GM19238 (cell line): ENCODE data around the gene HTRA2.

Experiments
- DNase-seq: peaks from one replicate; pipeline ENCODE4 v3.0.0; 2011; ENCODE audit warnings: low spot score; ENCODE audit not compliant: insufficient read length

Gene HTRA2

GRCh38 chr2:74499940-74500577 lies 29.7 kb upstream of the HTRA2 start:
- no peak for DNase-seq

GRCh38 chr2:74500578-74500946 lies 29.2 kb upstream of the HTRA2 start:
- DNase-seq: no peak

GRCh38 chr2:74501335-74502071 lies 28.2 kb upstream of the HTRA2 start:
- DNase-seq: no peak

DNA sequence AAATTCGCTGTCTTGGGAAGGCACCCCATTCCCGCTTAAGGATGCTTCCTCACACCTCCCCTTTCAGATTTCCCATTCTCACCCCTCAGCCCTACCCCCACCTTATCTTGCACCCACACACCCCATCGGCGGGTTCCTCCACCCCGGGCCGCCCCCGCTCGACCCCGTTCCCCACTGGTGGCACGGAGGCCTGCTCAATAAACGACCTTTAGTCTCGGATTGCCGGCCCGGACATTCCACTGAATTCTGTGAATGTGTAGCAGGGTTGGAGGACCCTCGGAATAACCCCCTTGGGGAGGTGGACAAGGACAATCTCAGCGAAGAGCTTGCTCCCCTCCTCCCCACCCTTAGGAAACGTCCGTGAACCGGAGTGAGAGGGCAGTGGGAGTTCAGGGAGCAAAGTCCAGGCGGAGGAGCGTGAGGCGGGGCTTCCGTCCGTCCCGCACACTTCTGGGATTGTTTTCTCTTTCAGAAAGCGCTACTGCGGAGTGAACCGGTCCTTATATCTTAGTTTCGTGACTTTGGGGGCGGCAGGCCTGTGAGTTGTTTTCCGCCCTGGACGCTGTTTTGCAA lies 27.5 kb upstream of the HTRA2 start:
- DNase-seq: no peak

GRCh38 chr2:74502720-74503505 lies 26.8 kb upstream of the HTRA2 start:
- no peak for DNase-seq

DNA sequence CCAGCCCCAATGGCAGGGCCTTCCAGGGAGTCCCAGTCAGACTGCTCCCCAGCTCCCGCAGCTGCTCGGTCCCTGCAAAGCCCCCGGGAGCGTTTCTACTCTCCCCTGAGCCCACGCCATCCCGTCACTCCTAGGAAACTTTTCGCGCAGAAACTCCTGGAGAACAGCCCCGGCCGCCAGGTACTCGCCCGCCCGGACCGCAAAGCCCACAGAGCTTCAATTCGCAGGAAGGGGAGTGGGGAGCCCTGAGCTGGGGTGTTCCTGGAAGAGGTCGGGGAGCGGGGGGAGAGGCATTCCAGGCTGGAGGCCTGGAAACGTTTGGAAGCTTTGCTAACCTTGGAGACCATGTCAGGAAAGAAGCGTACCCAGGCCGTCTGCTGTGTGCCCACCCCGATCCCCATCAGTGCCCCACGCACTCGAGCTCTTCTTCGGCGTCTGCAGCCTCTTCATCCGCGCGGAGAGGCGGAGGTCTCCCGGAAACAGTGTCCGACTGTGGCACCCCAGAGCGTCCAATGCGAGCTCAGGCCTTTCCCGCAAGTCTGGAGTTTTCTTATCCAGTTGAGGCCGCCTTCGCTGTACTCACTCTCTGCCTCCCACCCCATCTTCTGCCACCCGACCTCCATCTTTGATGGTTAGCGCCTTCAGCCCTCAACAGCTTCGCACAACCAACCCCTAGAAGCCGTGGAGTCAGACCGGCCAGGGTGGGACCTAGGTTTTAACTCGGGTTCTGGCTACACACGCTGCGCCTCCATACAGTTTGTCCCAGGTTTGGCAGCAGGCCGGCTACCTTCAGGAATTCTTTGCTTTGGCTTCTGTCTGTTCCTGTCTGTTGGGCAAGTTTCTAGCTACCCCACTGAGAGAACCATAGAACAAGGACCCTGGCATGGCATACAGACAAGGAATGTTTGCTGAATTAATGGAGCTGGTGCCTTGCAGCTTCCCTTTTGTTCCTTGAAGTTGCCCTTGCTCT lies 25.9 kb upstream of the HTRA2 start:
- no peak for DNase-seq

DNA sequence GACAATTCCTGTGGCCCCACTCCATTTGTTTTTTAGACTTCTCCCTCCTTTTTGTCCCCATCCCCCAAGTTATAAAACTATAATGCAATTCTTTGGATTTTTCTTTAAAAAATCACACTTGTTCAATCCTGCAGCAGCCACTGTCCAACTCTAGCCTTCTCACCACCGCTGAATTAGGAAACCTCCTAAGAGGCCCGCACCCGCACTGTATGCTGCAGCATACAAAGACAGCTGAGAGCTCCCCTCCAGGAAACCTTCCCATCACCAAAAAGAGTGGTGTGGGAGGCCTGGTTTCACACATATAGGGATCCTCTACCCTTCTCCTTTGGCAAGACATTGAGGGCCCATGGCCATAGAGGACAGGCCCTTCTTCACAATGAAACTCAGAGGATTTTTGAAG lies 25.1 kb upstream of the HTRA2 start:
- DNase-seq: no peak

- DNase-seq: no peak
Measured at GRCh38 chr2:74505448-74506246, 24.1 kb upstream of the HTRA2 start.

DNA sequence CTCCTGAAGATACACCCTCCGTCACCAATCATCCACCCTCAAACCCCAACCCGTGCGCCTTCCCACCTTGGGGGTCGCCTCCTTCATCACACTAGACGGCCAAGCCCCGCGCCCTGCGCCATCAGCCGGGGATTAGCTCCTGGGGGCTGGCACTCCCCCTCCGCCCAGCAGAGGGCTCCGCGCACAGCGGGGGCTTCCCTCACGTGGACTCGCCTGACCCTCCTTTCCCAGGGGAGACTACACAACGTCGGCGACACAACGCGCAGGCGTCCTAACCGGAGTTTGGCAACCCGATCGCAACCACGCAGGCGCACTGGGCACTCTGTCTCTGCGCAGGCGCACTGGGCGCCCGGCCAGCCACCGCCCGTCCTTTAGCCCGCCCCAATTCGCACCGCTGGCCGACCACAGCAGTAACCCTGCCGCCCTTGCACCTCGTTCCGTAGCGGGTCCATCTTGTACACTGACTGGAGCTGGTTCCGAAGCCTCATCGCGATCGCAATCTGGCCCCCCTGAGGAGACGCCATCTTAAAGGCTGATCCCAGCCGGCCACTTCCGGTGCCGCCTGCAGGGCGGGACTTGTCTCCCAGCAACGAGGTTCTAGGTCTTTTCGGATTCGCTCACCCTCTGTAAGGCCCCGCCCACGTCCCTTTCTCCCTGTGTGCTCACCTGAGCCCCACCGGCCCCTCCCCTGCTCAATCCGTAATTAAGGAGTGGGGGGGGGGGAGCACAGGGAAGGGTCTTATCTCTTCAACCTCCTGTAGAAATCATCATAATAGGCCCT lies 22.4 kb upstream of the HTRA2 start, which contains the start of gene PCGF1:
TSS of gene PCGF1 (minus strand) at position 551 of the 781 bp plus-strand sequence. CDS start at position 524, 27 bp downstream.
- DNase-seq: peak; percentile 98

DNA sequence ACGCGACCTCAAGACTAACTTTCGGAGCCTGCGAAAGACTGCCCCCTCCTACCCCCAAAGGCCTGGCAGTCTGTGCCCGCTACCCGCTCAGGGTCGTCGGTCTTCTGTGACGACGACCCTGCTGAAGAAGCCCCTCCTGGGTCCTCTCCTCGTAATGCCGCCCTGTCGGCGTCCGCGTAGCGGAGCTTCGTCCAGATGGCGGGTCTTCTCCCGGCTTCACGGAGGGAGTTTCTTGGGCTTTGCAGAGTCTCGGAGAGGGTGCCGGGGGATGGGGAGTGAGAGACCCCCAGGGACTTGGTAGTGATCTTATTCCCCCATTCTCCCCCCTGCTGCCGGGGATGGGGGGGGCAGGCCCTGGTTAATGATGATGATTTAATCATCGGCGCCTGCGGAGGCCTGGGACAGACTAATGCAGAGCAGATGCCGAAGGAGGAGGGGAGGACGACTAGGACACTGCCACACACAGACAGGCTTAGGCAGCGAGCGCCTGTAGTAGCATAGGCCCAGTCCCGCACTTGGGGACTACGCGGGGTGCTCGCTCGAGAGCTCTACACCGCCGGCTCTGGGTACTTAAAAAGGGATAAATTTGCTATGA lies 21.7 kb upstream of the HTRA2 start:
- no peak for DNase-seq

GRCh38 chr2:74510272-74510671 lies 19.5 kb upstream of the HTRA2 start:
- DNase-seq: no peak

DNA sequence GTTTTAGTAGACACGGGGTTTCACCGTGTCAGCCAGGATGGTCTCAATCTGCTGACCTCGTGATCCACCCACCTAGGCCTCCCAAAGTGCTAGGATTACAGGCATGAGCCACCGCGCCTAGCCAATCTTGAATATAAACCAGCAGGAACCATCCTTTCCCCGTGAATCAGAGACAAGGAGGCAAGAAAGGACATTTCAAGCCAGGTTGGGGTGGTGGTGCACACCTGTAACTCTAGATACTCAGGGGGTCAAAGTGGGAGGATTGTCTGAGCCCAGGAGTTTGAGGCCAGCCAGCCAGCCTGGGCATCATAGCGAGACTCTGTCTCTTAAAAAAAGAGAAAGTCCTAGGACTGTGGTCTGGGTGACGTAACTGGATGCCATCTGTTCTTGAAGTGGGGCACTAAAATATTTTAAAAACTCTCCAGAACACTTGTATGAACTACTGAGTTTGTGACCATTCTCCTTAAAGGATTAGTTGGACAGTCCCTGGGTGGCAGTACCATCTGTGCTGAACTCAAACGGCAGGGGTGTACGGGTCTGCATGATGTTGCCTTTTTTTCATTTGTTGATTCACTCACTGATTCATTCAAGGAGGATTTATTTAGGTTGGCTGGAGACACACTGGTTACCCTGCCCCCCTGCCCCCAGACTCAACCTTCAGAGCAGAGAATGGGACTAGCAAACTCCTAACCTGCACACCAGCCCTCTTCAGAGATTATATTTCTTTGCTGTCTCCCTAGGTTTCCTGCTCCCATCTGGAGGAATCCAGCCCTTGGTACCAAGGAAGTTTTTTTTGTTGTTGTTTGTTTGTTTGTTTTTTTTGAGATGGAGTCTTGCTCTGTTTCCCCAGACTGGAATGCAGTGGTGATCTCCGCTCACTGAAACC lies 18.4 kb upstream of the HTRA2 start:
- DNase-seq: no peak

- DNase-seq: no peak
Measured at GRCh38 chr2:74512744-74513604, 16.8 kb upstream of the HTRA2 start.

DNA sequence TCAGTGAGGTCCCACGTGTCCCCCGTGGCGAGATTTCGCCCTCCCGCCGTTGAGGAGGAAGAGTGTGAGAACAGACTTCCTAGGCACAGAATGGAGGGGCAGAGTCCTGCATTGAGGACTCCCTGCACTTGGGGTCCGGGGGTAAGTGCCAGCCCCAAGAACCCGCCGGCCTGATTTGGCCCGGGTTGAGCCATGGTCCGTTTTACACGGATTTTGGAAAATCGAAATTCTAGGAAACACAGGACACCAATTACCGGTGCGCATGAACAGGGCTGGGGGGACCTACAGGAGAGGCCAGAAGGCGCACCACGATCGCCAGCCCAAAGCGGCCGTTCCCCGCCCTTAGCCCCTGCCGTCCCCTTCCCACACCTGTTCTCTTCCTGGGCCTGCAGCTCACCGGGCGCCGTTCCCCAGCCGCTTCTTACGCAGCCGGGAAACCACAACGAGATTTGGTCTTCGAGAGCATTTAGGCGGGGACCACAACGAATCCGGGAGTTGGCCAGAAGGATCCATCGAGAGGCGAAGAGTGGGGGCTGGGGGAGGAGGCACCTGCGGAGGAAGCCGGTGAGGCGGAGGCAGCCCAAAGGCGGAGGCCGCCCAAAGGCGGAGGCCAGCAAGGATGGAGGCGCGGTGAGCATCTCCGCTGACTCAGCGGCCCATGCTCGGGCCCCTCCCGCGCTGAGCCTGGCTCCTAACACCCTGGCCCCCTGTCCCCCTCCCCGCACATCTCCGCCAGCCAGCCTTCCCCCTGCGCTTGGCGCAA lies 15.9 kb upstream of the HTRA2 start:
- DNase-seq: no peak

DNA sequence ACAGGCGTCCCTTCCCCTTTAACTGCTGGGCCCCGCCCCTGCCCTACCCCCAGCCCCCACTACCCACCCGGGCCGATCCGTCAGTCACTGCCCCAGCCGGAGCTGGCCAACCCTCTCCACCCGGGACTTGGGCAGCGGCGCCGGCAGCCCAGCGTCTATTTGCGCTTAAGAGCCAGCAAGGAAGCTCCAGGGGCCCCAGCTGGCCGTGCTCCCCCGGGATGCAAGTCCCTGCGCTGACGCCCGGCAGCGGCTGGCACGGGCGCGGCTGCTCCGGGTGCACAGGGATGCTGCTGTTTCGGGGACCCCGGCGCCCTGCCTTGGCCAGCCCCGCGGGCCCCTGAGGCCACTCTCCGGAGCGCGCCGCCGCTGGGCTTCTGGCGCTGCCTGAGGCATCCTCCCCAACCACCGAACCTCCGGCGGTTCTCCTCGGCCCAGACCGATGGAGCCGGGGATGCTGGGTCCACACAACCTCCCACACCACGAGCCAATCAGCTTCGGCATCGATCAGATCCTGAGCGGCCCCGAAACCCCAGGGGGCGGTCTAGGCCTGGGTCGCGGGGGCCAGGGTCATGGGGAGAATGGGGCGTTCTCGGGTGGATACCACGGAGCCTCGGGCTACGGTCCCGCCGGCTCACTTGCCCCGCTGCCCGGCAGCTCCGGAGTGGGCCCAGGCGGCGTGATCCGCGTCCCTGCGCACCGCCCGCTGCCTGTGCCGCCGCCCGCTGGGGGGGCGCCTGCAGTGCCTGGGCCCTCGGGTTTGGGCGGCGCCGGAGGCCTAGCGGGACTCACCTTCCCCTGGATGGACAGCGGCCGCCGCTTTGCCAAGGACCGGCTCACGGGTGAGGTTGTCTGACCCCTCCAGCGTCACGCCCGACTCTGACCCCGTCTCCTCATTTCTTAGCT lies 15.1 kb upstream of the HTRA2 start, which contains the start of gene TLX2:
TSS of gene TLX2 (plus strand) at position 83 of the 903 bp plus-strand sequence. CDS start at position 440, 357 bp downstream.
- DNase-seq: no peak
